Right lobe of liver (tissue), 6 donors: ENCODE data around the gene SLC44A5. TPM values are rescaled to one million over a fixed set of nuclear protein-coding genes. Genes with fewer than 3 reads are reported as not detected.

Experiments used
- ATAC-seq, 4 donors: fragments of 200-7000 bp; cut with Tn5 transposase; one replicate each; pipeline ENCODE4 v1.9.1; 2020; ENCODE audit warnings: mild to moderate bottlenecking in 4 of 4, moderate library complexity in 4 of 4
- DNase-seq, 3 donors: peaks; one replicate each; pipeline ENCODE4 v3.0.0-alpha.2; 2020
- H3K27ac ChIP-seq, 3 donors: fragments of 200-600 bp; one replicate each; pipeline ENCODE4 v1.8.0; 2022
- H3K27me3 ChIP-seq, 2 donors: fragments of 200-600 bp; one replicate each; pipeline ENCODE4 v1.8.0; 2022
- H3K36me3 ChIP-seq, 4 donors: fragments of 200-600 bp; sonication (generic) in 1 of 4; one replicate each; pipeline versions ENCODE4 v1.5.1 to v1.8.0; 2017 to 2022; ENCODE audit warnings: control low read depth in 1 of 4
- H3K4me1 ChIP-seq, 4 donors: fragments of 200-600 bp; sonication (generic) in 1 of 4; one replicate each; pipeline versions ENCODE4 v1.5.1 to v1.8.0; 2017 to 2022; ENCODE audit warnings: control low read depth in 1 of 4
- H3K4me3 ChIP-seq, 3 donors: fragments of 200-600 bp; one replicate each; pipeline ENCODE4 v1.8.0; 2022
- H3K9me3 ChIP-seq, 4 donors: fragments of 200-600 bp; sonication (generic) in 1 of 4; one replicate each; pipeline versions ENCODE4 v1.5.1 to v1.8.0; 2017 to 2022; ENCODE audit warnings: control low read depth in 1 of 4
- CTCF ChIP-seq, 4 donors: fragments of 200-600 bp in 3 of 4; fragments of 450-650 bp in 1 of 4; IDR thresholded peaks; one replicate each; pipeline versions ENCODE4 v1.5.1 to v1.8.0; 2016 to 2022; ENCODE audit warnings: antibody characterized with exemption in 4 of 4, mild to moderate bottlenecking in 2 of 4
- POLR2A ChIP-seq: fragments of 450-650 bp; IDR thresholded peaks from one replicate; pipeline ENCODE4 v1.6.1; 2017; ENCODE audit warnings: antibody characterized with exemption, mild to moderate bottlenecking
- WGBS: methylation state at CpG from one replicate; pipeline ENCODE4 v1.1.6; 2018; ENCODE audit warnings: low coverage, low lambda C conversion rate; ENCODE audit not compliant: insufficient coverage; ENCODE audit errors: missing lambda C conversion rate; 5-methylcytosine and 5-hydroxymethylcytosine counted together
- intact Hi-C, 2 donors: fragments of 100-400 bp; cut with DNase I; formaldehyde crosslinking; loops; one replicate each; pipeline versions ENCODE4 v1.11.2 to v1.14.1; 2022
- total RNA-seq, 6 experiments: library from RNA; depleted of rRNA in 2 of 6; stranded (reverse); fragments of >200 nt in 2 of 6; fragmentation: NEBNext Ultra II Directional in 3 of 6; extraction: Animal tissue kit (Norgen Biotek cat#: 25700) in 3 of 6; gene quantifications; one replicate each; pipeline versions ENCODE4 v1.1.0 to v1.2.4, GENCODE V29; 2016 to 2023
- donor health status: DM: no; HTN: yes; CAD: no.
- donor health status: DM: no; HTN: no; CAD: no.
- donor health status: DM: no; HTN: no; CAD: no.
- donor health status: DM: no; HTN: yes; CAD: no.
- donor health status: DM: no; HTN: yes; CAD: no.

SLC44A5 gene
- total RNA-seq, 6 experiments from 2014 or later: 0.14 to 1.4 (median 0.59) TPM; not detected in 1

- 50% methylated on average over 3 of the region's 3 CpGs for WGBS
- H3K4me3 ChIP-seq: no peak overlapping the region
- TF ChIP-seq POLR2A (no peak), CTCF (IDR thresholded peaks at IDR 0.05) (no peak)
- H3K36me3 ChIP-seq: no peaks in the 10 kb centered on the region
- no peaks in the 10 kb centered on the region for H3K9me3 ChIP-seq
- no peak overlapping the region for H3K27ac ChIP-seq
- intact Hi-C loops: no loop called here
- H3K4me1 ChIP-seq: no peaks in the 10 kb centered on the region
- ATAC-seq (no peak), DNase-seq (no peak)
- H3K27me3 ChIP-seq: no peaks in the 10 kb centered on the region
These were observed 185.8 kb downstream of the SLC44A5 start for GRCh38 chr1:75425001-75425650.

GRCh38 chr1:75423616-75424015 is 187.3 kb downstream of the SLC44A5 start:
- DNase-seq (no peak), ATAC-seq (no peak)
- Histone ChIP-seq H3K27ac (no peak overlapping the region), H3K9me3 (no peaks in the 10 kb centered on the region), H3K4me1 (no peaks in the 10 kb centered on the region), H3K27me3 (no peaks in the 10 kb centered on the region), H3K4me3 (no peak overlapping the region), H3K36me3 (no peaks in the 10 kb centered on the region)
- TF ChIP-seq CTCF (IDR thresholded peaks at IDR 0.05): no peak
- no peak for TF ChIP-seq POLR2A
- intact Hi-C loops: no loop called here
- 37% methylated on average over 4 of the region's 5 CpGs for WGBS

- intact Hi-C loops: no loop called here
- no peak overlapping the region for H3K27ac ChIP-seq
- no peaks in the 10 kb centered on the region for H3K4me1 ChIP-seq
- no peak for DNase-seq
- TF ChIP-seq CTCF (IDR thresholded peaks at IDR 0.05) (no peak), POLR2A (no peak)
- ATAC-seq: no peak
- WGBS: 33% methylated on average over 4 of the region's 4 CpGs
- no peaks in the 10 kb centered on the region for H3K36me3 ChIP-seq
- no peaks in the 10 kb centered on the region for H3K27me3 ChIP-seq
- H3K9me3 ChIP-seq: no peaks in the 10 kb centered on the region
- no peak overlapping the region for H3K4me3 ChIP-seq
These were observed 187.8 kb downstream of the SLC44A5 start for GRCh38 chr1:75423136-75423535.

DNA sequence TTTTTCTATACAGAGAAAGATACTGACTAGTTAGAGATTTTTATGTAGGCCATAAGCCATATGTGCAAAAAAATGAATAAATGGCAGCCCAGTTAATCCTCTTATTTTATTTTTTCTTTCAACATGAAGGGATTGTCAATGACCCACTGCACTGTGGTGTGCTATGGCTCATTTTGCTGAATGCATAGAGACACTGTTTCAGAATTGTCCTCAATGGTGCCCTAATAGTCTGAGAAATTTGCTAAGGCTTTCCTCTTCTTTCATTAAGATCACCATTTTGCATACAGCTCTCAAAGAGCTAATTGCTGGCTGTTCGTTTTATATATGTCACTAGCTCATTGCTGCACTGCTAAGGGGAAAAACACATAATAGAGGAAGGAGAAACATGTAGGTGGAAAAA is 189.5 kb downstream of the SLC44A5 start:
- no peak overlapping the region for H3K27ac ChIP-seq
- no peaks in the 10 kb centered on the region for H3K9me3 ChIP-seq
- no peaks in the 10 kb centered on the region for H3K27me3 ChIP-seq
- TF ChIP-seq POLR2A (no peak), CTCF (IDR thresholded peaks at IDR 0.05) (no peak)
- no peak for DNase-seq
- H3K4me1 ChIP-seq: no peaks in the 10 kb centered on the region
- intact Hi-C loops: no loop called here
- 29% methylated on average over 1 of the region's 1 CpG for WGBS
- ATAC-seq: no peak
- H3K4me3 ChIP-seq: no peak overlapping the region
- H3K36me3 ChIP-seq: no peaks in the 10 kb centered on the region

GRCh38 chr1:75415187-75415586 is 195.7 kb downstream of the SLC44A5 start:
- intact Hi-C loops: no loop called here
- Histone ChIP-seq H3K4me3 (no peak overlapping the region), H3K4me1 (no peaks in the 10 kb centered on the region), H3K36me3 (no peaks in the 10 kb centered on the region), H3K27me3 (no peaks in the 10 kb centered on the region), H3K27ac (no peak overlapping the region), H3K9me3 (no peaks in the 10 kb centered on the region)
- no peak for ATAC-seq
- no peak for TF ChIP-seq POLR2A
- TF ChIP-seq CTCF (IDR thresholded peaks at IDR 0.05): no peak
- 60% methylated on average over 3 of the region's 3 CpGs for WGBS
- DNase-seq: no peak
